Ishikawa (cell line): Measurements from ENCODE around the gene NAGS.

Experiments used
- CEBPB ChIP-seq: IDR thresholded peaks from 2 replicates; pipeline ENCODE4 v1.6.1; 2012
- CREB1 ChIP-seq: IDR thresholded peaks from 2 replicates; pipeline ENCODE4 v1.6.1; 2012; ENCODE audit warnings: low read depth
- EGR1 ChIP-seq: IDR thresholded peaks from 2 replicates; pipeline ENCODE4 v1.6.1; 2012
- EP300 ChIP-seq: IDR thresholded peaks from 2 replicates; pipeline ENCODE4 v1.6.1; 2012; ENCODE audit warnings: borderline replicate concordance
- FOXM1 ChIP-seq: IDR thresholded peaks from 2 replicates; pipeline ENCODE4 v1.6.1; 2012; ENCODE audit warnings: low read depth, borderline replicate concordance
- MAX ChIP-seq: IDR thresholded peaks from 2 replicates; pipeline ENCODE4 v1.6.1; 2012
- NFIC ChIP-seq: IDR thresholded peaks from 2 replicates; pipeline ENCODE4 v1.6.1; 2012
- RAD21 ChIP-seq: IDR thresholded peaks from 2 replicates; pipeline ENCODE4 v1.6.1; 2012; ENCODE audit warnings: low read depth
- REST ChIP-seq: IDR thresholded peaks from 2 replicates; pipeline ENCODE4 v1.6.1; 2012; ENCODE audit warnings: low read depth, mild to moderate bottlenecking
- TAF1 ChIP-seq: IDR thresholded peaks from 2 replicates; pipeline ENCODE4 v1.6.1; 2012; ENCODE audit warnings: low read depth, mild to moderate bottlenecking
- TCF12 ChIP-seq: IDR thresholded peaks from 2 replicates; pipeline ENCODE4 v1.6.1; 2012; ENCODE audit warnings: low read depth
- TEAD4 ChIP-seq: IDR thresholded peaks from 2 replicates; pipeline ENCODE4 v1.6.1; 2012
- USF1 ChIP-seq: IDR thresholded peaks from 2 replicates; pipeline ENCODE4 v1.6.1; 2012
- YY1 ChIP-seq: IDR thresholded peaks from 2 replicates; pipeline ENCODE4 v1.6.1; 2012; ENCODE audit warnings: low read depth
- ZBTB7A ChIP-seq: IDR thresholded peaks from 2 replicates; pipeline ENCODE4 v1.6.1; 2012; ENCODE audit warnings: low read depth

NAGS gene

GRCh38 chr17:43979011-43979410 lies 25.4 kb upstream of the NAGS start:
- no peak for TF ChIP-seq CEBPB

GRCh38 chr17:43979671-43980070 lies 24.8 kb upstream of the NAGS start:
- no peak for TF ChIP-seq TAF1
- TF ChIP-seq RAD21: no peak
- no peak for TF ChIP-seq EGR1
- TF ChIP-seq NFIC: no peak
- TF ChIP-seq YY1: no peak
- TF ChIP-seq FOXM1: no peak
- TF ChIP-seq REST: no peak
- no peak for TF ChIP-seq MAX
- TF ChIP-seq USF1: no peak
- TF ChIP-seq ZBTB7A: no peak
- no peak for TF ChIP-seq CEBPB
- no peak for TF ChIP-seq EP300
- no peak for TF ChIP-seq CREB1
- no peak for TF ChIP-seq TEAD4
- no peak for TF ChIP-seq TCF12

GRCh38 chr17:43982171-43982570 lies 22.3 kb upstream of the NAGS start:
- TF ChIP-seq EP300: no peak
- TF ChIP-seq CEBPB: no peak
- TF ChIP-seq TEAD4: no peak
- no peak for TF ChIP-seq YY1
- no peak for TF ChIP-seq USF1
- TF ChIP-seq NFIC: no peak
- no peak for TF ChIP-seq REST

- TF ChIP-seq USF1 (no peak), YY1 (no peak), TEAD4 (no peak), TCF12 (no peak), EGR1 (no peak), TAF1 (no peak), ZBTB7A (no peak), CEBPB (no peak), CREB1 (no peak), REST (no peak), MAX (no peak), RAD21 (no peak), EP300 (no peak), NFIC (no peak), FOXM1 (no peak)
These were observed 21.3 kb upstream of the NAGS start for GRCh38 chr17:43983196-43983514.
